ENCODE data around the gene FAM124A. TPM values are rescaled to one million over a fixed set of nuclear protein-coding genes. Genes with fewer than 3 reads are reported as not detected.

Gene FAM124A
- total and polyA plus RNA-seq, 2 experiments from 2014 or later, result 37.7 to 109 TPM

GRCh38 chr13:51240178-51240577 is 18.0 kb downstream of the FAM124A start:
- no peak for DNase-seq (ENCODE audit: low spot score)
- H3K4me1 Mint-ChIP-seq, result peaks cover 77% of the 10 kb centered on the region
- no peak overlapping the region for H3K4me3 Mint-ChIP-seq
- Histone ChIP-seq H2AFZ (no peak overlapping the region), H3K27me3 (ENCODE audit: insufficient read depth) (no peaks in the 10 kb centered on the region), H3K4me3 (no peak overlapping the region), H3F3A (replicated peaks; ENCODE audit: low read depth) (peaks cover 16% of the 10 kb centered on the region), H3K79me2 (replicated peaks; ENCODE audit: insufficient read depth) (peaks cover 64% of the 10 kb centered on the region), H4K20me1 (replicated peaks; ENCODE audit: insufficient read depth) (peaks cover 8% of the 10 kb centered on the region; the same call in 1 of the 2 replicates), H3K27ac (ENCODE audit: low read depth) (0 out of 2 replicates have a peak overlapping the region, but pooled peaks have one; percentile 90), H3K4me2 (0 out of 2 replicates have a peak overlapping the region, but pooled peaks have one; percentile 39), H3K36me3 (ENCODE audit: insufficient read depth) (peaks cover 14% of the 10 kb centered on the region; the same call in 1 of the 2 replicates), H3K9me2 (ENCODE audit: insufficient read depth) (no peaks in the 10 kb centered on the region), H3K4me1 (ENCODE audit: insufficient read depth) (peaks cover 51% of the 10 kb centered on the region)
- peaks cover 6% of the 10 kb centered on the region for H3K27me3 Mint-ChIP-seq (ENCODE audit: insufficient read depth, low read depth, poor library complexity)
- no peak for TF ChIP-seq ETS1 (IDR thresholded peaks at IDR 0.05)
- no peak for TF ChIP-seq EZH2phosphoT487 (IDR thresholded peaks at IDR 0.05; ENCODE audit: unreplicated experiment)
- H3K27ac Mint-ChIP-seq, result no peak overlapping the region
- no peaks in the 10 kb centered on the region; the same call in 2 of the 3 replicates for H3K9me3 Mint-ChIP-seq
- peaks cover 60% of the 10 kb centered on the region for H3K36me3 Mint-ChIP-seq (ENCODE audit: low read depth)
- no peak for ATAC-seq

- peak overlapping the region; percentile 39 for H3K4me2 ChIP-seq
- no peaks in the 10 kb centered on the region for H3K27me3 ChIP-seq (ENCODE audit: insufficient read depth)
- H3K9me3 Mint-ChIP-seq, result no peaks in the 10 kb centered on the region; the same call in 2 of the 3 replicates
- no peak for ATAC-seq
- peaks cover 8% of the 10 kb centered on the region; the same call in 1 of the 2 replicates for H4K20me1 ChIP-seq (replicated peaks; ENCODE audit: insufficient read depth)
- H3K4me3 Mint-ChIP-seq, result no peak overlapping the region
- no peak overlapping the region for H3K4me3 ChIP-seq
- peak overlapping the region; percentile 90 for H3K27ac ChIP-seq (ENCODE audit: low read depth)
- H3K36me3 ChIP-seq (ENCODE audit: insufficient read depth), result peaks cover 14% of the 10 kb centered on the region; the same call in 1 of the 2 replicates
- H3K27ac Mint-ChIP-seq, result peak overlapping the region; percentile 69
- peaks cover 77% of the 10 kb centered on the region for H3K4me1 Mint-ChIP-seq
- peaks cover 64% of the 10 kb centered on the region for H3K79me2 ChIP-seq (replicated peaks; ENCODE audit: insufficient read depth)
- DNase-seq (ENCODE audit: low spot score), result no peak
- H3K36me3 Mint-ChIP-seq (ENCODE audit: low read depth), result peaks cover 61% of the 10 kb centered on the region
- H2AFZ ChIP-seq, result no peak overlapping the region
- no peaks in the 10 kb centered on the region for H3K9me2 ChIP-seq (ENCODE audit: insufficient read depth)
- peaks cover 52% of the 10 kb centered on the region for H3K4me1 ChIP-seq (ENCODE audit: insufficient read depth)
- peaks cover 16% of the 10 kb centered on the region for H3F3A ChIP-seq (replicated peaks; ENCODE audit: low read depth)
- peaks cover 6% of the 10 kb centered on the region for H3K27me3 Mint-ChIP-seq (ENCODE audit: insufficient read depth, low read depth, poor library complexity)
- no peak for TF ChIP-seq NANOG (IDR thresholded peaks at IDR 0.05; ENCODE audit: borderline replicate concordance)
- TF ChIP-seq POLR2AphosphoS5 (IDR thresholded peaks at IDR 0.05; ENCODE audit: low read depth), result no peak
- no peak for TF ChIP-seq JUNB (IDR thresholded peaks at IDR 0.05; ENCODE audit: unreplicated experiment)
- TF ChIP-seq STAT1 (IDR thresholded peaks at IDR 0.05; ENCODE audit: unreplicated experiment), result no peak
- no peak for TF ChIP-seq ZNF331 (CRISPR knock-in tag; IDR thresholded peaks at IDR 0.05; ENCODE audit: low read depth)
- no peak for TF ChIP-seq ZNF462 (CRISPR knock-in tag; IDR thresholded peaks at IDR 0.05)
- no peak for TF ChIP-seq CTCF (conservative IDR thresholded peaks at IDR 0.05; ENCODE audit: low read depth in 2 of 2)
- no peak for TF ChIP-seq EZH2phosphoT487 (IDR thresholded peaks at IDR 0.05; ENCODE audit: unreplicated experiment)
- TF ChIP-seq CREB1 (CRISPR knock-in tag; IDR thresholded peaks at IDR 0.05; ENCODE audit: low read depth), result no peak
- no peak for TF ChIP-seq EZH2 (IDR thresholded peaks at IDR 0.05; ENCODE audit: low read depth, unreplicated experiment)
- no peak for TF ChIP-seq ETS1 (IDR thresholded peaks at IDR 0.05)
Measured at GRCh38 chr13:51240958-51241357, 18.8 kb downstream of the FAM124A start.
